SK-N-SH treated with all-trans-retinoic acid at 6 μM for 48 hours (cell line): Measurements from ENCODE around the gene GEMIN4.

Source experiments
- ATAC-seq: fragments of 200-7000 bp; cut with Tn5 transposase; 3 replicates; pipeline ENCODE4 v1.9.1; 2020; ENCODE audit warnings: mild to moderate bottlenecking, moderate library complexity
- ARNTL ChIP-seq: fragments of 450-650 bp; formaldehyde crosslinking; IDR thresholded peaks from 2 replicates; pipeline ENCODE4 v1.5.0; 2020; ENCODE audit warnings: low read depth, mild to moderate bottlenecking, moderate library complexity, borderline replicate concordance
- BACH2 ChIP-seq: fragments of 250-450 bp; sonication (Bioruptor Pico); IDR thresholded peaks from 2 replicates; pipeline ENCODE4 v1.9.0; 2021; ENCODE audit warnings: mild to moderate bottlenecking, borderline replicate concordance
- CSDC2 ChIP-seq: fragments of 250-450 bp; sonication (Bioruptor Pico); IDR thresholded peaks from 2 replicates; pipeline ENCODE4 v1.5.0; 2020; ENCODE audit warnings: mild to moderate bottlenecking, moderate library complexity
- ESRRG ChIP-seq: fragments of 250-450 bp; sonication (Bioruptor Pico); IDR thresholded peaks from 2 replicates; pipeline ENCODE4 v1.6.1; 2021; ENCODE audit warnings: mild to moderate bottlenecking
- ISL1 ChIP-seq: fragments of 250-450 bp; sonication (Bioruptor Pico); IDR thresholded peaks from 2 replicates; pipeline ENCODE4 v2.1.2; 2022; ENCODE audit warnings: mild to moderate bottlenecking, moderate library complexity
- OSR1 ChIP-seq: fragments of 250-450 bp; sonication (Bioruptor Pico); IDR thresholded peaks from 2 replicates; pipeline ENCODE4 v1.8.0; 2022; ENCODE audit warnings: moderate library complexity, mild to moderate bottlenecking, inconsistent platforms
- PPARA ChIP-seq: fragments of 250-450 bp; sonication (Bioruptor Pico); IDR thresholded peaks from 2 replicates; pipeline ENCODE4 v1.5.0; 2020; ENCODE audit warnings: mild to moderate bottlenecking, borderline replicate concordance
- RARB ChIP-seq: fragments of 250-450 bp; sonication (Bioruptor Pico); IDR thresholded peaks from 2 replicates; pipeline ENCODE4 v1.8.0; 2021; ENCODE audit warnings: mild to moderate bottlenecking, moderate library complexity
- SNAI2 ChIP-seq: fragments of 250-450 bp; sonication (Bioruptor Pico); IDR thresholded peaks from 2 replicates; pipeline ENCODE4 v1.5.0; 2020; ENCODE audit warnings: mild to moderate bottlenecking, moderate library complexity
- TCF4 ChIP-seq: fragments of 250-450 bp; sonication (Bioruptor Pico); IDR thresholded peaks from 2 replicates; pipeline ENCODE4 v1.8.0; 2021; ENCODE audit warnings: mild to moderate bottlenecking, moderate library complexity, borderline replicate concordance
- TOX ChIP-seq: fragments of 250-450 bp; sonication (Bioruptor Pico); IDR thresholded peaks from 2 replicates; pipeline ENCODE4 v1.8.0; 2021; ENCODE audit warnings: mild to moderate bottlenecking, moderate library complexity, borderline replicate concordance
- ZC3H10 ChIP-seq: fragments of 250-450 bp; sonication (Bioruptor Pico); IDR thresholded peaks from 2 replicates; pipeline ENCODE4 v1.5.1; 2021; ENCODE audit warnings: mild to moderate bottlenecking, moderate library complexity
- ZFP3 ChIP-seq: fragments of 250-450 bp; sonication (Bioruptor Pico); IDR thresholded peaks from 2 replicates; pipeline ENCODE4 v1.5.0; 2020; ENCODE audit warnings: mild to moderate bottlenecking, moderate library complexity
- ZFP30 ChIP-seq: fragments of 450-650 bp; formaldehyde crosslinking; IDR thresholded peaks from 2 replicates; pipeline ENCODE4 v1.5.0; 2022; ENCODE audit warnings: mild to moderate bottlenecking, moderate library complexity
- ZNF565 ChIP-seq: fragments of 450-650 bp; formaldehyde crosslinking; conservative IDR thresholded peaks from 2 replicates; pipeline ENCODE4 v1.5.0; 2020; ENCODE audit warnings: low read depth, mild to moderate bottlenecking, moderate library complexity
- ZNF70 ChIP-seq: fragments of 450-650 bp; formaldehyde crosslinking; IDR thresholded peaks from 2 replicates; pipeline ENCODE4 v1.5.0; 2020; ENCODE audit warnings: mild to moderate bottlenecking, moderate library complexity
- ZNF8 ChIP-seq: fragments of 450-650 bp; formaldehyde crosslinking; IDR thresholded peaks from 2 replicates; pipeline ENCODE4 v1.5.0; 2020; ENCODE audit warnings: mild to moderate bottlenecking, moderate library complexity
- TF ChIP-seq, protein P1 (sequence below): fragments of 250-450 bp; sonication (Bioruptor Pico); IDR thresholded peaks from 2 replicates; pipeline ENCODE4 v1.5.1; 2021; ENCODE audit warnings: mild to moderate bottlenecking, moderate library complexity
- TF ChIP-seq, protein P2 (sequence below): fragments of 250-450 bp; sonication (Bioruptor Pico); IDR thresholded peaks from 2 replicates; pipeline ENCODE4 v1.5.1; 2020; ENCODE audit warnings: low read depth, mild to moderate bottlenecking, moderate library complexity
- TF ChIP-seq, protein P3 (sequence below): fragments of 250-450 bp; sonication (Bioruptor Pico); IDR thresholded peaks from 2 replicates; pipeline ENCODE4 v1.8.0; 2021; ENCODE audit warnings: low read depth, mild to moderate bottlenecking, moderate library complexity, borderline replicate concordance
- TF ChIP-seq, protein P4 (sequence below): fragments of 250-450 bp; sonication (Bioruptor Pico); IDR thresholded peaks from 2 replicates; pipeline ENCODE4 v1.8.0; 2020; ENCODE audit warnings: mild to moderate bottlenecking, moderate library complexity, borderline replicate concordance
- TF ChIP-seq, protein P5 (sequence below): fragments of 250-450 bp; sonication (Bioruptor Pico); IDR thresholded peaks from 2 replicates; pipeline ENCODE4 v1.5.0; 2020; ENCODE audit warnings: mild to moderate bottlenecking, moderate library complexity

Gene GEMIN4

DNA sequence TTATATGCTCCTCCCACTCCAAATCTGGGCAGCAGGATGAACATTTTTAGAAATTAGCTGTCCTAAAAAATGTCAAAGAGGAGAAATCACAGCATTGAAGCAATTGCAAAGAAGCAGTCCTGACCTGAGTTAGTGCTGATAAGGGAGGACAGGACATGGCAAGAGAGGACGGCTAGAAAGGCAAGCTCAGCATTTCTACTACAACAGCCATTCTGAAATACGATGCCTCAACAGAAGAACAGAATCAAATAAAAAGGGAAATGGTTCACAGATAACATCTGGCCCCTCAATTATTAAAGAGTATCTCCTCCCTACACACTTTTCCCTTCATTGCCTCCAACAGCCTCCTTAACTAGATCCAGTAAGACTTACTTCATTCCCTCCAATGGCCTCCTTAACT, 55.7 kb downstream of the GEMIN4 start:
- ATAC-seq, result no peak
- TF ChIP-seq, protein P1, sequence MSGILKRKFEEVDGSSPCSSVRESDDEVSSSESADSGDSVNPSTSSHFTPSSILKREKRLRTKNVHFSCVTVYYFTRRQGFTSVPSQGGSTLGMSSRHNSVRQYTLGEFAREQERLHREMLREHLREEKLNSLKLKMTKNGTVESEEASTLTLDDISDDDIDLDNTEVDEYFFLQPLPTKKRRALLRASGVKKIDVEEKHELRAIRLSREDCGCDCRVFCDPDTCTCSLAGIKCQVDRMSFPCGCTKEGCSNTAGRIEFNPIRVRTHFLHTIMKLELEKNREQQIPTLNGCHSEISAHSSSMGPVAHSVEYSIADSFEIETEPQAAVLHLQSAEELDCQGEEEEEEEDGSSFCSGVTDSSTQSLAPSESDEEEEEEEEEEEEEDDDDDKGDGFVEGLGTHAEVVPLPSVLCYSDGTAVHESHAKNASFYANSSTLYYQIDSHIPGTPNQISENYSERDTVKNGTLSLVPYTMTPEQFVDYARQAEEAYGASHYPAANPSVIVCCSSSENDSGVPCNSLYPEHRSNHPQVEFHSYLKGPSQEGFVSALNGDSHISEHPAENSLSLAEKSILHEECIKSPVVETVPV (CRISPR knock-in tag), result no peak
- TF ChIP-seq SNAI2 (CRISPR knock-in tag) (peak; percentile 65), ZNF8 (CRISPR knock-in tag) (no peak), ZFP3 (no peak), ZC3H10 (no peak), RARB (CRISPR knock-in tag) (no peak), OSR1 (CRISPR knock-in tag) (no peak), ZNF565 (CRISPR knock-in tag) (no peak), BACH2 (CRISPR knock-in tag) (no peak), ESRRG (CRISPR knock-in tag) (no peak), ISL1 (CRISPR knock-in tag) (0 out of 2 replicates have a peak, but pooled peaks have one; percentile 6), TCF4 (0 out of 2 replicates have a peak, but pooled peaks have one; percentile 18), ZFP30 (CRISPR knock-in tag) (no peak), CSDC2 (CRISPR knock-in tag) (no peak), TOX (CRISPR knock-in tag) (no peak), PPARA (no peak), ARNTL (CRISPR knock-in tag) (no peak), ZNF70 (CRISPR knock-in tag) (no peak)
- TF ChIP-seq, protein P2, sequence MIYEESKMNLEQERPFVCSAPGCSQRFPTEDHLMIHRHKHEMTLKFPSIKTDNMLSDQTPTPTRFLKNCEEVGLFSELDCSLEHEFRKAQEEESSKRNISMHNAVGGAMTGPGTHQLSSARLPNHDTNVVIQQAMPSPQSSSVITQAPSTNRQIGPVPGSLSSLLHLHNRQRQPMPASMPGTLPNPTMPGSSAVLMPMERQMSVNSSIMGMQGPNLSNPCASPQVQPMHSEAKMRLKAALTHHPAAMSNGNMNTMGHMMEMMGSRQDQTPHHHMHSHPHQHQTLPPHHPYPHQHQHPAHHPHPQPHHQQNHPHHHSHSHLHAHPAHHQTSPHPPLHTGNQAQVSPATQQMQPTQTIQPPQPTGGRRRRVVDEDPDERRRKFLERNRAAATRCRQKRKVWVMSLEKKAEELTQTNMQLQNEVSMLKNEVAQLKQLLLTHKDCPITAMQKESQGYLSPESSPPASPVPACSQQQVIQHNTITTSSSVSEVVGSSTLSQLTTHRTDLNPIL (CRISPR knock-in tag), result no peak
- TF ChIP-seq, protein P3, sequence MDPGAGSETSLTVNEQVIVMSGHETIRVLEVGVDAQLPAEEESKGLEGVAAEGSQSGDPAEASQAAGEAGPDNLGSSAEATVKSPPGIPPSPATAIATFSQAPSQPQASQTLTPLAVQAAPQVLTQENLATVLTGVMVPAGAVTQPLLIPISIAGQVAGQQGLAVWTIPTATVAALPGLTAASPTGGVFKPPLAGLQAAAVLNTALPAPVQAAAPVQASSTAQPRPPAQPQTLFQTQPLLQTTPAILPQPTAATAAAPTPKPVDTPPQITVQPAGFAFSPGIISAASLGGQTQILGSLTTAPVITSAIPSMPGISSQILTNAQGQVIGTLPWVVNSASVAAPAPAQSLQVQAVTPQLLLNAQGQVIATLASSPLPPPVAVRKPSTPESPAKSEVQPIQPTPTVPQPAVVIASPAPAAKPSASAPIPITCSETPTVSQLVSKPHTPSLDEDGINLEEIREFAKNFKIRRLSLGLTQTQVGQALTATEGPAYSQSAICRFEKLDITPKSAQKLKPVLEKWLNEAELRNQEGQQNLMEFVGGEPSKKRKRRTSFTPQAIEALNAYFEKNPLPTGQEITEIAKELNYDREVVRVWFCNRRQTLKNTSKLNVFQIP, result no peak
- TF ChIP-seq, protein P4, sequence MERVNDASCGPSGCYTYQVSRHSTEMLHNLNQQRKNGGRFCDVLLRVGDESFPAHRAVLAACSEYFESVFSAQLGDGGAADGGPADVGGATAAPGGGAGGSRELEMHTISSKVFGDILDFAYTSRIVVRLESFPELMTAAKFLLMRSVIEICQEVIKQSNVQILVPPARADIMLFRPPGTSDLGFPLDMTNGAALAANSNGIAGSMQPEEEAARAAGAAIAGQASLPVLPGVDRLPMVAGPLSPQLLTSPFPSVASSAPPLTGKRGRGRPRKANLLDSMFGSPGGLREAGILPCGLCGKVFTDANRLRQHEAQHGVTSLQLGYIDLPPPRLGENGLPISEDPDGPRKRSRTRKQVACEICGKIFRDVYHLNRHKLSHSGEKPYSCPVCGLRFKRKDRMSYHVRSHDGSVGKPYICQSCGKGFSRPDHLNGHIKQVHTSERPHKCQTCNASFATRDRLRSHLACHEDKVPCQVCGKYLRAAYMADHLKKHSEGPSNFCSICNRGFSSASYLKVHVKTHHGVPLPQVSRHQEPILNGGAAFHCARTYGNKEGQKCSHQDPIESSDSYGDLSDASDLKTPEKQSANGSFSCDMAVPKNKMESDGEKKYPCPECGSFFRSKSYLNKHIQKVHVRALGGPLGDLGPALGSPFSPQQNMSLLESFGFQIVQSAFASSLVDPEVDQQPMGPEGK, result no peak
- TF ChIP-seq, protein P5, sequence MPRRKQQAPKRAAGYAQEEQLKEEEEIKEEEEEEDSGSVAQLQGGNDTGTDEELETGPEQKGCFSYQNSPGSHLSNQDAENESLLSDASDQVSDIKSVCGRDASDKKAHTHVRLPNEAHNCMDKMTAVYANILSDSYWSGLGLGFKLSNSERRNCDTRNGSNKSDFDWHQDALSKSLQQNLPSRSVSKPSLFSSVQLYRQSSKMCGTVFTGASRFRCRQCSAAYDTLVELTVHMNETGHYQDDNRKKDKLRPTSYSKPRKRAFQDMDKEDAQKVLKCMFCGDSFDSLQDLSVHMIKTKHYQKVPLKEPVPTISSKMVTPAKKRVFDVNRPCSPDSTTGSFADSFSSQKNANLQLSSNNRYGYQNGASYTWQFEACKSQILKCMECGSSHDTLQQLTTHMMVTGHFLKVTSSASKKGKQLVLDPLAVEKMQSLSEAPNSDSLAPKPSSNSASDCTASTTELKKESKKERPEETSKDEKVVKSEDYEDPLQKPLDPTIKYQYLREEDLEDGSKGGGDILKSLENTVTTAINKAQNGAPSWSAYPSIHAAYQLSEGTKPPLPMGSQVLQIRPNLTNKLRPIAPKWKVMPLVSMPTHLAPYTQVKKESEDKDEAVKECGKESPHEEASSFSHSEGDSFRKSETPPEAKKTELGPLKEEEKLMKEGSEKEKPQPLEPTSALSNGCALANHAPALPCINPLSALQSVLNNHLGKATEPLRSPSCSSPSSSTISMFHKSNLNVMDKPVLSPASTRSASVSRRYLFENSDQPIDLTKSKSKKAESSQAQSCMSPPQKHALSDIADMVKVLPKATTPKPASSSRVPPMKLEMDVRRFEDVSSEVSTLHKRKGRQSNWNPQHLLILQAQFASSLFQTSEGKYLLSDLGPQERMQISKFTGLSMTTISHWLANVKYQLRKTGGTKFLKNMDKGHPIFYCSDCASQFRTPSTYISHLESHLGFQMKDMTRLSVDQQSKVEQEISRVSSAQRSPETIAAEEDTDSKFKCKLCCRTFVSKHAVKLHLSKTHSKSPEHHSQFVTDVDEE (CRISPR knock-in tag), result peak; percentile 50; the same call in 1 of the 2 replicates
